ENCODE data around the gene SIX6. TPM values are rescaled to one million over a fixed set of nuclear protein-coding genes. Genes with fewer than 3 reads are reported as not detected.

Gene SIX6
- total and polyA plus RNA-seq, 2 of the 13 experiments (the other 11 are each of a cell fraction or from before 2014, with no cell fraction given), result not detected

GRCh38 chr14:60512973-60513571, 4.1 kb downstream of the SIX6 start:
- WGBS (ENCODE audit: low lambda C conversion rate), result 4% methylated on average over 7 of the region's 7 CpGs
- no peak overlapping the region for H3K9ac ChIP-seq (ENCODE audit: insufficient read depth, low read depth, low read length)
- ChIA-PET POLR2A (no interaction called here), CTCF (ENCODE audit: low intra/inter-chr PET ratio, low total read pairs) (no interaction called here)
- no peak for FAIRE-seq
- H3K4me2 ChIP-seq (ENCODE audit: low read depth, low read length), result no peak overlapping the region
- no TSS peak for BruUV-seq (replicated peaks)
- in situ Hi-C loops (cut with HindIII; ENCODE audit: extremely low pct_ligation_motif_present, low pct_unique_long_range_greater_than_20kb), result no loop called here
- H3K4me1 ChIP-seq (ENCODE audit: insufficient read depth, low read length), result no peaks in the 10 kb centered on the region
- H3K27me3 ChIP-seq (ENCODE audit: control insufficient read depth in 1 of 2, insufficient read depth in 2 of 2, low read length in 2 of 2), result peaks cover 0 to 44% of the 10 kb centered on the region in 2 experiments; a peak in 4 of 5 replicates
- ATAC-seq, result no peak
- no peaks in the 10 kb centered on the region for H4K20me1 ChIP-seq (ENCODE audit: insufficient read depth, low read length)
- H3K9me3 ChIP-seq (ENCODE audit: low read length), result no peaks in the 10 kb centered on the region
- H2AFZ ChIP-seq (ENCODE audit: low read length), result no peak overlapping the region
- no peak for TF ChIP-seq ZNF788 (CRISPR knock-in tag; IDR thresholded peaks at IDR 0.05; ENCODE audit: borderline replicate concordance)
- no peak for TF ChIP-seq ZBTB26 (CRISPR knock-in tag; IDR thresholded peaks at IDR 0.05; ENCODE audit: borderline replicate concordance)
- no peak for TF ChIP-seq PRMT3 (CRISPR knock-in tag; IDR thresholded peaks at IDR 0.05; ENCODE audit: borderline replicate concordance, low read depth)
- no peak for TF ChIP-seq ZNF704 (CRISPR knock-in tag; IDR thresholded peaks at IDR 0.05; ENCODE audit: borderline replicate concordance)
- TF ChIP-seq MATR3 (CRISPR knock-in tag; IDR thresholded peaks at IDR 0.05), result no peak
- no peak for TF ChIP-seq ZMYM3 (CRISPR knock-in tag; IDR thresholded peaks at IDR 0.05)
- TF ChIP-seq ZNF672 (CRISPR knock-in tag; IDR thresholded peaks at IDR 0.05), result no peak
- no peak for TF ChIP-seq NBN (conservative IDR thresholded peaks at IDR 0.05)
- TF ChIP-seq DBP (CRISPR knock-in tag; IDR thresholded peaks at IDR 0.05; ENCODE audit: not compliant biosample characterization), result no peak
- TF ChIP-seq E2F5 (CRISPR knock-in tag; conservative IDR thresholded peaks at IDR 0.05), result no peak
- no peak for TF ChIP-seq ZSCAN25 (CRISPR knock-in tag; IDR thresholded peaks at IDR 0.05)
- no peak for TF ChIP-seq LCORL (IDR thresholded peaks at IDR 0.05)
- TF ChIP-seq LCORL (CRISPR knock-in tag; IDR thresholded peaks at IDR 0.05), result no peak
- no peak for TF ChIP-seq KDM4B (CRISPR knock-in tag; IDR thresholded peaks at IDR 0.05)
- TF ChIP-seq BCL6 (CRISPR knock-in tag; IDR thresholded peaks at IDR 0.05), result no peak
- TF ChIP-seq HMG20A (CRISPR knock-in tag; IDR thresholded peaks at IDR 0.05; ENCODE audit: borderline replicate concordance), result no peak
- no peak for TF ChIP-seq NFKBIZ (CRISPR knock-in tag; IDR thresholded peaks at IDR 0.05)
- no peak for TF ChIP-seq TOE1 (CRISPR knock-in tag; IDR thresholded peaks at IDR 0.05)
- no peak for TF ChIP-seq MED8 (CRISPR knock-in tag; IDR thresholded peaks at IDR 0.05; ENCODE audit: insufficient replicate concordance)
- no peak for TF ChIP-seq MYNN (CRISPR knock-in tag; IDR thresholded peaks at IDR 0.05; ENCODE audit: low read depth)
- no peaks in the 10 kb centered on the region for H3K36me3 ChIP-seq (replicated peaks in 1 of 2; ENCODE audit: control insufficient read depth in 1 of 2, insufficient read depth in 2 of 2, low read length in 2 of 2)
- no peak overlapping the region for H3K4me3 ChIP-seq (replicated peaks in 1 of 3; ENCODE audit: insufficient read depth in 1 of 3, low read depth in 2 of 3, low read length in 3 of 3)
- intact Hi-C loops (cut with micrococcal nuclease; ENCODE audit: unreplicated experiment), result no loop called here
- no peak overlapping the region for H3K27ac ChIP-seq (ENCODE audit: extremely low read length, insufficient read depth, low read length)
- H3K79me2 ChIP-seq (ENCODE audit: insufficient read depth, low read length), result no peaks in the 10 kb centered on the region
- no peak for DNase-seq (ENCODE audit: low spot score)
